Breast epithelium (tissue), 4 donors: ENCODE measurements around the gene SSTR5. TPM values are rescaled to one million over a fixed set of nuclear protein-coding genes. Genes with fewer than 3 reads are reported as not detected.

Experiments
- DNase-seq, 2 donors: peaks; one replicate each; pipeline ENCODE4 v3.0.0-alpha.2; 2019; ENCODE audit warnings: low spot score in 2 of 2
- H3K27ac ChIP-seq, 2 donors: fragments of 200-600 bp; sonication (generic) in 1 of 2; one replicate each; pipeline ENCODE4 v1.5.1; 2016 to 2019; ENCODE audit warnings: mild to moderate bottlenecking in 1 of 2
- H3K27me3 ChIP-seq, 2 donors: fragments of 200-600 bp; sonication (generic) in 1 of 2; one replicate each; pipeline versions ENCODE4 v1.5.1 to v1.6.0; 2017 to 2019; ENCODE audit warnings: control low read depth in 1 of 2, mild to moderate bottlenecking in 1 of 2
- H3K36me3 ChIP-seq: fragments of 200-600 bp; one replicate; pipeline ENCODE4 v1.5.1; 2019
- H3K4me1 ChIP-seq, 2 donors: fragments of 200-600 bp; sonication (generic); one replicate each; pipeline ENCODE4 v1.5.1; 2016 to 2019; ENCODE audit warnings: control low read depth in 1 of 2
- H3K4me3 ChIP-seq, 3 donors: fragments of 200-600 bp; sonication (generic); 1 replicate in 2 of 3; 2 replicates in 1 of 3; pipeline ENCODE4 v1.5.1; 2016 to 2019; ENCODE audit warnings: mild to moderate bottlenecking in 3 of 3, moderate library complexity in 2 of 3
- H3K9me3 ChIP-seq, 2 donors: fragments of 200-600 bp; sonication (generic) in 1 of 2; one replicate each; pipeline ENCODE4 v1.5.1; 2016 to 2019; ENCODE audit warnings: control low read depth in 1 of 2
- POLR2A ChIP-seq: fragments of 450-650 bp; IDR thresholded peaks from one replicate; pipeline ENCODE4 v1.6.1; 2016; ENCODE audit warnings: antibody characterized with exemption, mild to moderate bottlenecking, moderate library complexity
- POLR2AphosphoS5 ChIP-seq, 3 donors: sonication (generic); formaldehyde crosslinking; IDR thresholded peaks; one replicate each; pipeline ENCODE4 v1.6.1; 2017; ENCODE audit warnings: antibody characterized with exemption in 3 of 3
- intact Hi-C: fragments of 100-400 bp; cut with DNase I; formaldehyde crosslinking; loops from one replicate; pipeline ENCODE4 v1.15.1; 2023; ENCODE audit warnings: low total_unique reads
- total RNA-seq, 3 donors: library from RNA; depleted of rRNA; stranded (reverse); fragments of >200 nt; gene quantifications; one replicate each; pipeline ENCODE4 v1.1.0, GENCODE V29; 2016
- TF ChIP-seq, protein P1 (sequence below), 3 donors: fragments of 450-650 bp; IDR thresholded peaks; one replicate each; pipeline ENCODE4 v1.5.1; 2016 to 2017; ENCODE audit warnings: antibody characterized with exemption in 3 of 3, mild to moderate bottlenecking in 3 of 3, moderate library complexity in 3 of 3

SSTR5 gene
- total RNA-seq, 3 donors from 2014 or later, result not detected

DNA sequence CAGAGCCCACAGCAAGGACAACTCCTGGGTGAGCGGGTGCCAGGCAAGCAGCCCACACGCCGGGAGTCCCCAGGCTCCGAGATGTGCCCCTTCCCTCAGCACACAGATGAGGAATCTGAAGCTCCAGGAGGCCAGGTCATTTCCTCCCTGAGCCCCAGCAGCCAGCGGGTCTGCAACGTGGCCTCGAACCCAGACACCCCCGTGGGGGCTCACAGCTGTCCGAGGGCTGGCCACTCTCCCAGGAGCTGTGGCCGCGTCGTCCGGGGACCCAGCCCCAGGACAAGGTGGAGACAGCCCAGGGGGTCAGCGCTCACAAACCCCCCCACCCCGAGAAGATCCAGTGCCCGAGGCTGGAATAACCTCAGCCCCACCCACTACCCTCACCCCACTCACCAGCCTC is 40.9 kb downstream of the SSTR5 start:
- TF ChIP-seq, protein P1, sequence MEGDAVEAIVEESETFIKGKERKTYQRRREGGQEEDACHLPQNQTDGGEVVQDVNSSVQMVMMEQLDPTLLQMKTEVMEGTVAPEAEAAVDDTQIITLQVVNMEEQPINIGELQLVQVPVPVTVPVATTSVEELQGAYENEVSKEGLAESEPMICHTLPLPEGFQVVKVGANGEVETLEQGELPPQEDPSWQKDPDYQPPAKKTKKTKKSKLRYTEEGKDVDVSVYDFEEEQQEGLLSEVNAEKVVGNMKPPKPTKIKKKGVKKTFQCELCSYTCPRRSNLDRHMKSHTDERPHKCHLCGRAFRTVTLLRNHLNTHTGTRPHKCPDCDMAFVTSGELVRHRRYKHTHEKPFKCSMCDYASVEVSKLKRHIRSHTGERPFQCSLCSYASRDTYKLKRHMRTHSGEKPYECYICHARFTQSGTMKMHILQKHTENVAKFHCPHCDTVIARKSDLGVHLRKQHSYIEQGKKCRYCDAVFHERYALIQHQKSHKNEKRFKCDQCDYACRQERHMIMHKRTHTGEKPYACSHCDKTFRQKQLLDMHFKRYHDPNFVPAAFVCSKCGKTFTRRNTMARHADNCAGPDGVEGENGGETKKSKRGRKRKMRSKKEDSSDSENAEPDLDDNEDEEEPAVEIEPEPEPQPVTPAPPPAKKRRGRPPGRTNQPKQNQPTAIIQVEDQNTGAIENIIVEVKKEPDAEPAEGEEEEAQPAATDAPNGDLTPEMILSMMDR (IDR thresholded peaks at IDR 0.05), result no peak
- TF ChIP-seq POLR2A, result no peak
- TF ChIP-seq POLR2AphosphoS5 (IDR thresholded peaks at IDR 0.05), result no peak
- no peak for DNase-seq
- intact Hi-C loops, result no loop called here
- peaks cover 6 to 91% of the 10 kb centered on the region in 2 donors for H3K27me3 ChIP-seq
- no peak overlapping the region for H3K4me3 ChIP-seq
- no peak overlapping the region for H3K27ac ChIP-seq
- no peaks in the 10 kb centered on the region for H3K36me3 ChIP-seq
- no peaks in the 10 kb centered on the region for H3K9me3 ChIP-seq
- H3K4me1 ChIP-seq, result no peaks in the 10 kb centered on the region

DNA sequence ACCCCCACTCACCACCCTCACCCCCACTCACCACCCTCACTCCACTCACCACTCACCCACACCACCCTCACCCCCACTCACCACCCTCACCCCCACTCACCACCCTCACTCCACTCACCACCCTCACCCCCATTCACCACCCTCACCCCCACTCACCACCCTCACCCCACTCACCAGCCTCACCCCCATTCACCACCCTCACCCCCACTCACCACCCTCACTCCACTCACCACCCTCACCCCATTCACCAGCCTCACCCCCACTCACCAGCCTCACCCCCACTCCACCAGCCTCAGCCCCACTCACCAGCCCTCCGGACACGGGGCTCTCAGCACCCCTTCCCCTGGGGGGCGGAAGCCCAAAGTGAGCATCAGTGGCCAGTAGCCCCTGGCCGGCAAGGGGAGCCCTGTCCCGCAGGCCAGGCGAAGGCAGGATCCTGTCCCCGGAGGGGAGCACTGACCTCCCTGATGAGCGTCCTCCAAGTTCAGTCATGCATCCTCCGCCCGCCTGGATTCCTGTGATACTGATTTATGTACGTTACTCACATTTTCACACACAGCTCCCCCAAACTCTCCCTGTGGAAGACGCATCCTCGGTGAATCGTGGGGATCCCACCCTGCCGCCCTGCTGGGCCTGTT is 41.5 kb downstream of the SSTR5 start:
- H3K27me3 ChIP-seq, result peaks cover 6 to 91% of the 10 kb centered on the region in 2 donors
- no peaks in the 10 kb centered on the region for H3K36me3 ChIP-seq
- no peak for DNase-seq
- intact Hi-C loops, result no loop called here
- no peaks in the 10 kb centered on the region for H3K4me1 ChIP-seq
- H3K27ac ChIP-seq, result no peak overlapping the region
- no peak overlapping the region for H3K4me3 ChIP-seq
- no peaks in the 10 kb centered on the region for H3K9me3 ChIP-seq
- no peak for TF ChIP-seq POLR2AphosphoS5 (IDR thresholded peaks at IDR 0.05)
- TF ChIP-seq, protein P1 (IDR thresholded peaks at IDR 0.05), result no peak
- TF ChIP-seq POLR2A, result no peak

DNA sequence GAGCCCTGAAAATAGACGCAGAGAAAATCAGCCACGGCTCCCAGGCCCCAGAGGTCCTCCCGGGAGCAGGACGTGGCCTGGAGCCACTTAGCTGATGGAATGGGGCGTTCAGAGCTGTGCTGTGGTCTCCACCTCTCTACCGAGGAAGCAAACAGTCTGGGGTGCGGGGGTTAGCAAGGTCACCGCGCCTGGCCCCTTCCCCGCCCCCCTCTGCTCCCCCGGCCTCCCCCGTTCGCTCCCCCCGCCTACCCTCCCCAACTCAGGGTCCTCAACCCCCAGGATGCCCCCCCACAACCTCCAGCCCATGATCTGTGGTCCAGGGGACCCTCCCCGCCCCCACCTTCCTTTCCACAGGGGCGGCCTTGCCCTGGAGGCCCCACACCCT is 44.1 kb downstream of the SSTR5 start:
- Histone ChIP-seq H3K4me1 (no peaks in the 10 kb centered on the region), H3K27ac (no peak overlapping the region), H3K27me3 (peaks cover 6 to 96% of the 10 kb centered on the region in 2 donors), H3K4me3 (no peak overlapping the region), H3K9me3 (no peaks in the 10 kb centered on the region), H3K36me3 (no peaks in the 10 kb centered on the region)
- intact Hi-C loops, result no loop called here
- no peak for DNase-seq
- TF ChIP-seq, protein P1 (IDR thresholded peaks at IDR 0.05), result no peak
- no peak for TF ChIP-seq POLR2AphosphoS5 (IDR thresholded peaks at IDR 0.05)
- TF ChIP-seq POLR2A, result no peak

DNA sequence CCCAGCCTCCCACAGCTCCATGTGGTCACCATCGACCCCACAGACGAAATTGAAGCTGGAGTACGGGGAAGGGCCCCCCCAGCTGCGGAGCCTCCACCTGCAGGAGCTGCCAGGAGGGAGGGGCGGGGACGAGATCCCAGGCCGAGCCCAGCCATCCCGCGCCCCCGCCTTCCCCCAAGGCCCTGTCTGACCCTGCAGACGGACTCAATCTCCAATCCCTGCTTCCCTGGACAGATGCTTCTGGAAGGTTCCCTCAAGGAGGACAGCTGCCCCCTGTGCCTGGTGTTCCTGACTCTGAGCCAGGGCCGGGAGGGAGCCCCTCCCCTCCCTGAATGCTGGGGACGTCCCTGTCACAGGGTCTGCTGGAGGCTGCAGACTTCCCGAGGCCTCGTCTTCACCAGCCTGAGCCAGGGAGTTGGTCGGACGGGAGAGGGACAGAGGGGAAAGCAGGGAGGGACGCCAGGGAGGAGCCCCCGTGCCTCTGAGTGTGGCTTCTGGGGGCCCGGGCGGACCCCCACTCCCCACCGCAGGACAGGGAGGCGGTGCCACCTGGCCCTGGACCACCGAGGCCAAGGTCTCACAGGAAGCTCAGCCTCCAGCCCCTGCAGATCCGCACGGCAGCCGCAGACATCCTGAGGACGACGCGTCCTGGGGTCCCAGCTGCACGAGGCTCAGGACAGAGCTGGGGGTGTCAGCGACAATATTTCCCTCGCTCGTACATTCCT is 44.8 kb downstream of the SSTR5 start:
- TF ChIP-seq POLR2AphosphoS5 (IDR thresholded peaks at IDR 0.05) (no peak), POLR2A (no peak)
- TF ChIP-seq, protein P1 (IDR thresholded peaks at IDR 0.05), result no peak
- Histone ChIP-seq H3K27me3 (peaks cover 6 to 94% of the 10 kb centered on the region in 2 donors), H3K27ac (no peak overlapping the region), H3K4me3 (no peak overlapping the region), H3K9me3 (no peaks in the 10 kb centered on the region), H3K4me1 (no peaks in the 10 kb centered on the region), H3K36me3 (no peaks in the 10 kb centered on the region)
- intact Hi-C loops, result no loop called here
- no peak for DNase-seq

DNA sequence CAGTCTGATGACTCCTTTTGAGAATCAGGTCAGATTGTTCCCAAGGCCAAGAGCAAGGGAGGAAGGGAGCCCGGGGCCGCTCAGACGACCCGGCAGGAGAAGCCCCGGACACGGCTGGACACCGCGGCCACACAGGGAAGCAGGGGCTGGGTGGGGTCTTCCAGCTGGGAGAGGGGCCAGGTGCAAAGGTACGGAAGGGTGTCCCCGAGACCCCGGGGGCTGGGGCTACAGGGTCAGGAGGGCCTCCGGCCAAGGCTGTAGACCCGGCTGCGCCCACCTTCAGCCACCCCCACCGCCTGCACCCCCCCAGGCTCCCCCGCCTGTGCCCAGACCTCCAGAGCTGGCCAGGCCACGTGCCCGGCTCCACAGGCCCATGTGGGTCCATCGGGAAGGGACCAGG is 45.4 kb downstream of the SSTR5 start:
- no peaks in the 10 kb centered on the region for H3K36me3 ChIP-seq
- H3K4me1 ChIP-seq, result no peaks in the 10 kb centered on the region
- no peak overlapping the region for H3K4me3 ChIP-seq
- H3K9me3 ChIP-seq, result no peaks in the 10 kb centered on the region
- intact Hi-C loops, result no loop called here
- peaks cover 6 to 94% of the 10 kb centered on the region in 2 donors for H3K27me3 ChIP-seq
- DNase-seq, result no peak
- no peak for TF ChIP-seq POLR2A
- no peak for TF ChIP-seq POLR2AphosphoS5 (IDR thresholded peaks at IDR 0.05)
- TF ChIP-seq, protein P1 (IDR thresholded peaks at IDR 0.05), result no peak
- no peak overlapping the region for H3K27ac ChIP-seq
